ENCODE data around the gene ATP4B. TPM values are rescaled to one million over a fixed set of nuclear protein-coding genes. Genes with fewer than 3 reads are reported as not detected.

Gene ATP4B
- polyA plus RNA-seq, 4 donors, result 0.23 to 0.90 (median 0.42) TPM

DNA sequence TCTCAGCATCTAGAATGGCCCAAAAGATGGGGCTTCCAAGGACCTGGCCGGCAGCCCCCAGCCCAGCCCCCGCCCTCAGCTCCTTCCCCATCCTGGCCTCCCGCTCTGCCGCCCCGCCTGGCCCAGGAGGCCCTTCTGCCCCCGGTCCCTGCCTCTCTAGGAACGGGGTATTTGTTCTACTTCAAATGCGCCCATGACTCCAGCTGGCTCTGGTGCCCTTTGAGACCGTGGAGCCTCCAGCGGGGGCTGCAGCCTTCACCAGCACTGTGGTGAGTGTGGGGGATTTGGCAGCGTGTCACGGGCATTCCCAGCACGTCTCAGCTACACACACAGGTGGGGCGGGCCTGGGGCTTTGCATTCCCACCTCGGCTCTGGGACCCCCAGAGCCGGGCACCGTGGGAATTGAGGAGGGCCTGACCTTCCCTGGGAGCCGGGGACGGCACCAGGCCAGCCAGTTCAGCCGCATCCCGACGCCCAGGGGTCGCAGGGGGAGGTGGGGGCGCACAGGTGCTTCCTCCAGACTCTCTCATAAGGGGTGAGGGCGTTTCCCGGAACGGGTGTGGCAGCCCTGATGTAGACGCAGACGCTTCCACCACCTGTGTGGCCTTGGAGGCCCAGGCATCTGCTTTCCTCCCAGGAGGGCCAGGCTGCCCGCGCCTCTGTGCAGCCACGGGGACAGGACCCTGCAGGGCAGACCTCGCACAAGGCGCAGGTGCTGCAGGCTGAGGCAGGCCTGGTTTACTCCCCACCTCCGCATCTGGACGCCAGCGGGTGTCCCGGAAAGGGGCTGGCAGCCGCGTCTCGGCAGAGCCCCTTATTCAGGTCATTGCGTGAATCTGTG lies 947 bp downstream of the ATP4B start:
- no peak for DNase-seq (ENCODE audit: low read depth in 4 of 4, low spot score in 3 of 4)

DNA sequence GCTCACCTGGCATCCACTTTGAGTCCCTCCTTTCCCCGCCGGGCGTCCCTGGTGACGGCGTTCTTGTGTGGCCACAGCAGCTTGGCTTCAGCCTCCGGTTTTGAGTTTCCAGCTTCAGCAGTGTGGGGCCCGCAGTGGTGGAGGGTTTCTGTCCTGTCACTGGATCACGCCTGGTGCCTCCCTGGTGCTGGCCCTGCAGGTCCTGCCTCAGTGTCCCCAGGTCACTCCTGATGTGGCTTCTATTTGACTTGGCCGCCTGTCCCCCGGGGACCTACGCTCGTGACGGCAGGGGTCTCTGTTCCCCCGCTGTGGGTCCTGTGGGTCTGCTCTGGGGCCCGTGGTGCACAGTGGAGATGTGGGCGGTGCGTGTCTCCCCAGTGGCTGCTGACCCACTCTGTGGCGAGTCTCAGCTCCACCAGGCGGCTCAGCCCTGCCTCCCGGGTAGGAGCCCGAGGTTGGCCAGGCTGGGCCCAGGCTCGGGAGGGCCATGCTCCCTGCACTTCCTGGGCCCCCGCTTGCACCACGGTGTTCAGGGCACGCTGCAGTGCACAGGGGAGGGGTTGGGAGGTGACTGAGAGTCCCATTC lies 1.9 kb downstream of the ATP4B start:
- DNase-seq (ENCODE audit: low read depth in 4 of 4, low spot score in 3 of 4), result no peak

DNA sequence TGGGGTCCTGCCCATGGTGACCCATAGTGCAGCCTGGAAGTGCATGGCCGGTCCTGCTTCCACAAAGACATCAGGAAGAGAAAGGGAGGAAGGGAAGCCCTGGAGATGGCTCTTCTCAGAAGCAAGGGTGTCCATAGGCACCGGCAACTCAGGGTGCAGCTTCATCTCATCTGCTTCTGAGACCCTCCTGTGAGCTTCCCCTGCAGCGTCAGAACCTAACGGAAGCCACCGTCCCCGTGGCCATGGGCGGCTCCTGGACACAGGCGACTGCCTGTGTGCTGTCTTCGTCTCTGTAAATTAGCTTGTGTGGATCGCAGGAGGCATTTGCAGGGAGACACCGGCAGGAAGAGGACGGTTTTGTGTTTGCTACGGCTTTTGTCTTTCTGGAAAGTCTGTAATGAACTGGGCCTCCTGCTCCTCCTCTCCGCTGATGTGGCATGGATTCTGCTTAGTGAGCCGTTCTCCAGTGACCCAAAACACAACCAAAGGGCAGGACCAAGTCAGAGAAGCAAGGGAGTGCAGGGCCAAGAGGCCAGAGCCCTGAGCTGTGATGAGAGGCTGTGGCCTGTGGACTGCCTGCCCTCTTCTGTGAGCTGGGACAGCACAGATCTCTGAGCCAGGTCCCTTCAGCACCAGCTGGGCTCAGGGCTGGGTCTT lies 2.5 kb downstream of the ATP4B start:
- no peak for DNase-seq (ENCODE audit: low read depth in 4 of 4, low spot score in 3 of 4)

DNA sequence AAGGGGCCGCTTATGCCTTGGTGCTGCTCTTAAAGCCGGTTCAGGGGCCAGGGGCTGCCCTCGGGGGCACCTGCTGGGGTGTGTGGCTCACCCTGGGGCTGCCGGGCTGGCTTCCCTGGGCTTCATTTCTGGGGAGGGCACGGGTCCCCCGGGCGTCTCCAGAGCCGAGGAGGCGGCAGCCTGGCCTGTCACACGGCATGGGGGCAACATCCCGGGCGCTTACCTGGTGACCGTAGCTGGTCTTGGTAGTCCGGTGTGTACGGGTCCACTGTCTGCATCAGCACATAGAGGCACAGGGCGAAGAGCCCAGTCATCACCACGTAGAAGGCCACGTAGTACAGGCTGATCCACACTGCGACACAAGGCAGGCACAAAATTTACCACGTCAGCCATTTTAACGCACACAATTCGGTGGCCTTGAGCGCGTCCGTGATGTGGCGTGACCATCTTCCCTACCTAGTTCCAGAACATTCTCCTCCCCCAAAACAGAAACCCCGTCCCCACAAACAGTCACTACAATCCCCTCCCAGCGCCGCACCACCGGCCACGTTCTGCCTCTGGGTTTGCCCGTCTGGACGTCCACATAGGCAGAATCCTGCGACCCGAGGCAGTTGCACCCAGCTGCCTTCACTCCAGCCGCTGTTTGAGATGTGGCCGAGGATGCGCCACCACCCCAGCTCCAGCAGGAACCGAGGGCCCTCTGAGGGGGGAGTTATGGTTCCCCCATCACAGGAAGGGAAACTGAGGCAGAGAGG lies 3.2 kb downstream of the ATP4B start:
- DNase-seq (ENCODE audit: low read depth in 4 of 4, low spot score in 3 of 4), result no peak

DNA sequence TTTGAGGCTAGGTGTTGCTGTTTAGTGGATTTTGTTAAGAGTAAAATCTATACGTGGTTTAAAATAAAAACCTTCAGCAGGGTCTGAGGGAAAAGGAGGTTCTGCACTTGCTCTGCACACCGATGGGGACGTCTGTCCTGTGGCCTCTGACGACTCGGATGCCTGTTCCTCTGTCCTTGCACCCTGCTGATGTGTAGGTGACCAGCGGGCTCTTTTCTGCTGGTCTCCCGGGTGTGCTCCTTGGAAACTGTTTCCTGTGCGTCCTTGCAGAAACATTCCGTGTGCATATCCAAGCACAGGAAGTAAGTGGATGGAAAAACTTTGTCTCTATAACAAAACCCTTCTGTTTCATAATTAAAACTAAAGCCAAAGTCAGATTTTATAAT lies 3.8 kb downstream of the ATP4B start:
- no peak for DNase-seq (ENCODE audit: low read depth in 4 of 4, low spot score in 3 of 4)

DNA sequence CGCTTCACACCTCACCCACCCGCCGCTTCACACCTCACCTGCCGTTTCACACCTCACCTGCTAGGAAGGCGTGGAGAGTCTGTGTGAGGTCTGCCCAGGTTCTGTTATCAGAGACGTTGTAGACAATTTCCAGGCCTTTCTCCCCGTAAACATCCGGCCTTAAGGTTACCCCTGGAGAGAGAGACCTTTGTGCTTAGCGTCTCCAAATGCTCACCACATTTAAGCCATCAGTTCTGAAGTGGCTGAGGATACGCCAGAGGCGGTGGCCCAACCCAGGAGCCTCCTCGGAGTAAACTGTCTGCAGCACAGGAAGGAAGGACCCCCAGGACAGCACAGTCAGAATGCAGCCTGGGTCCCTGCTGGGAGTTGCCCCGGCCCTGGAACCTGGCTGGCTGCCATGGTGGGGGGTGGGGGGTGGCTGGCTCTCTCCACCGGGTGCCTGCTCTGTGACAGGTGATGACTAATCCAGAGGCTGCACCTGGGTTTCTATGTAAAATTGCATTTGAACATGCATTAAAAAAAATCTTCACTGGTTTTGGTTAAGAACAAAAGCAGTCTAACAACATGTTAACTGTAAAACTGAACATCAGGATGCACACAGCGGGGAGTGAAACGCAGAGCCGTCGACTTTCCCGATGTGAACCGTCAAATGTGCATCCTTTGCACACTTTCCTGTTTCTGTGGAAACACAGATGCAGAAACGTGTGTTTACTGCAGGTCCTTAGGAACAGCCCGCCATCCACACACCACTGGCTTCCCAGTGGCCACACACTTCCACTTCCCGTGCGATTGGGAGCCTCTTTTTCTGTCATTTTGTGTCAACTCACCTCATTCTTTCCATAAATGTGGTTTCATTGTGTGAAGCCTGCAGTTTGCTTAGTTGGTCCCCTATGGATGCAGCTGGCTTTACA lies 4.5 kb downstream of the ATP4B start:
- DNase-seq (ENCODE audit: low read depth in 4 of 4, low spot score in 3 of 4), result no peak

DNA sequence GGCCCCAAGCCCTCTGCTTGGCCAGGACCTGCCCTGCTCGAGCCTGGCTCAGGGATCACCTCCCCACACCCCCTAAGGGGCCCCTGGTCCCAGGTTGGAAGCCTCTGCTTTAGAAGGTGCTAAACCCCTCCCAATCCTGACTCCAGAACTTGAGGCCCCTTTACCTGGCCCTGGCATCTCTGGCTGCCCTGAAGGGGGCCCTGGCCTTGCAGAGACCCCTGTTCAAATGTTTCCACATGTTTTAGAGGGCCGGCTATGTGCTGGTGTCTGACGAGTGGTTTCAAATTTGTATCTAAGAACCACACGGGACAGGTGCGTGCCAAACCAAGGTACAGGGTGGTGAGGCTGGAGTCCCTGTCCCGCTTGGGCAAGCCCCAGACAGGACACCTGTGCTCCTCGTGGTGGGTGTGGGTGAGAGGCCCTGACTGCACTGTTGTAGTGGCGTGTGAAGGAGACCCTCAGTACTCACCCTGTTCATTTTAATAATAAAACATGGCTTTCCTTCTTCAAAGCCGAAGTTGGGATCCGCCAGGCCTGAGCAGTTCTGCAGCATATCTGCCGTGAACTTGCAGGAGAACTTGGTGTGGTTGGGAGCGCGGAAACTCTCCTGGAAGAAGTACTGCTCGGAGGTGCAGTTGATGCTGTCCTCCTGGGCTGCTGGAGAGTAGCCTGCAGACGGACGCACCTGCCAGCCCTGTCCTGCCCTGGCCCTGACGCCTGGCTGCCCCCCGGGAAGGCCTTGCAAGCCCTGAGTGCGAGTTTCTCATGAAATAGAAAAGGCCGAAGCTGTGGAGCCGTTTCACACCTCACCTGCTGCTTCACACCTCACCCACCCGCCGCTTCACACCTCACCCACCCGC lies 5.4 kb downstream of the ATP4B start:
- DNase-seq (ENCODE audit: low read depth in 4 of 4, low spot score in 3 of 4), result no peak

DNA sequence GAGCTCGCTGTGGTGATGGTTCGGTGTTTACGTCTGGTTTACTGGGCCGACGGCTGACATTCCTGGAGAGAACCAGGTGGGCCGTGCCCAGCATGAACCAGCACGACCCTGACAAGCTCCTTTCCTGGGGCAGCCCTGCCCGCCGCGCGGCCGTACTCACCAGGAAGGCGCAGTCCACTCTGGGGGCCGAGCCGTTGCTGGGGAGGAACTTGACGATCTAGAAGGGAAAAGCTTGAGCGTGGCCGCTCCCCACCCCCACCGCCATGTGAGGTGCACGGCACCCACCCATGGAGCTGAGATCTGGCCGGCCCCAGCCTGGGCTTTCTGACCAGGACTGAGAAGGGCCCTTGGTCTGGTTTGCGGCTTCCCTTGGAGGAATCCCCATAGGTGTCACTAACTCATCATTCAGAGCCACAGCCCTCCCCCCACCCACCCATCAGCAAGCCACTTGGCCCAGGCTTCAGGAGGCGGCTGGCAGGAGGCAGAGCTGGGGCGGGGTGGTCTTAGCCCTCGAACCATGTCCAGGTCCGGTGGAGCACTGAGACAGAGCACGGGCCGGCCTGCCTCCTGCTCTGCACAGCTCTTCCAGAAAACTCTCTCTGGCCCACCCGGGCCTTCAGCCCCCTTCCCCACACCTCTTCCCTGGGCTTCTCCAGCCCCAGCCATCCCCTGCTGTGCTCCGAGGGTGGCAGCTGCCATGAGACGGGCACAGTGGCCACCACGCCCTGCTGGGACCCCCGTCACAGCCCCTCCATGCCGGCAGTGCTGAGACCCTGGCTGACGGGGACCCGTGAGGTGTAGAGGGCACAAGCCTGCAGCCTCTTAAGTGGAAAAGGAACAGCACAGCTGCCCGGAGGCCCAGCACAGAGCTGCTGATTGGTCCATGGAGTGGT lies 6.2 kb downstream of the ATP4B start:
- no peak for DNase-seq (ENCODE audit: low read depth in 4 of 4, low spot score in 3 of 4)

DNA sequence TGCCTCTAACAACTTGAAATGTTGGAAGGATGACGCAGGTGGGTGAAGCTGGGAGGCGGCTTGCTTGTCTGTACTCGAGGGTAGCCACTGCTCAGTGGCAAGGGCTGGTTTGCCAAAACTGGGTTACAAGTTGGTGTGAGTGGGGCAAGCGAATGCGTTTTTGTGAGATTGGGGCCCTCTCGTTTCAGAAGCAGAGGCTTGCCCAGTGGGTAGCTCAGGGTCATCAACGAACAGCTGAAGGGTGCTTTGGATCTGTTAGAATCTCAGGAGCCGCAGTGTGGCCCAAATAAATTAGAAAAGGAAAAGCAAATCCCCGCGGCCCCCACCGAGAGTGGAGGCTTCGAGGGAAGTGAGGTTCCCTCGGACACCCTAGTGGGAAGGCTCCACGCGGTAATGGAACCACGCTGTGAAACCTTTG lies 7.3 kb downstream of the ATP4B start:
- DNase-seq (ENCODE audit: low read depth in 4 of 4, low spot score in 3 of 4), result no peak

DNA sequence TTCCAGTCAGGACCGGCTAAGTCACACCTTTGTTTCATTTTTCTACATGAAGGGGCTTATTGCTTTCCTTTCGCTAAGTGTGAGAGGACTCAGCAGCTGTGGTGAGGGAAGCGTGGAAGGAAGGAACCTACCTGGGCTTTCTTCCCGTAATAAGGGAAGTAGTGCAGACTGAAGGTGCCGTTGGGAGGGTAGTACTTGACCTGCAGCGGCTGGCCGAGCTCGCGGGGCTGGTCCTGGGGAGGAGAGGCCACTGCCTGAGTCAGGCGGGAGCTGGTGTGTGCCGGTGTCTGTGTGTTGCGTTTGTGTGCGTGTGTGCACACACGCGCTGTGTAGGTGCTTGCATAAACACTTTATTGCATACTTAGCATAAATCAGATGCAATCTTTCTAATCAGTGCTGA lies 7.7 kb downstream of the ATP4B start:
- no peak for DNase-seq (ENCODE audit: low read depth in 4 of 4, low spot score in 3 of 4)

DNA sequence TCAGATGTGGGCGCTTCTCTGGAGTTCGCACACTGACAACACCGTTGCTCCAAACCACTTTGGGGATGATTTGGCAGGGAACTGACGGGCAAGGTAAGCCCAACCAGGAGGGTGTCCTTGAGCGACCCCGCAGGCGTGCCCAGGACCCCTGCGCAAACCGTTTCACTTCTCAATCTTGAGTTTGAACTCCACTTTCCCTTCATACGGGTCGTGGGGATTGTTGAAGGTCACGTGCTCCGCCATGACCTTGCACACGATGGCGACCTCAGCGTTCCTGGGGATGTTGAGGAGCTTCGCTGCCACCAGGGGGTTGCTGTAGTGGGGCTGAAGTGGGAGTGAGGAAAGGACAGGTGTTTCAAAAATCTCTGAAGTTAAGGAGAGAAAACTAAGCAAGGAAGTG lies 8.8 kb downstream of the ATP4B start:
- no peak for DNase-seq (ENCODE audit: low read depth in 4 of 4, low spot score in 3 of 4)

DNA sequence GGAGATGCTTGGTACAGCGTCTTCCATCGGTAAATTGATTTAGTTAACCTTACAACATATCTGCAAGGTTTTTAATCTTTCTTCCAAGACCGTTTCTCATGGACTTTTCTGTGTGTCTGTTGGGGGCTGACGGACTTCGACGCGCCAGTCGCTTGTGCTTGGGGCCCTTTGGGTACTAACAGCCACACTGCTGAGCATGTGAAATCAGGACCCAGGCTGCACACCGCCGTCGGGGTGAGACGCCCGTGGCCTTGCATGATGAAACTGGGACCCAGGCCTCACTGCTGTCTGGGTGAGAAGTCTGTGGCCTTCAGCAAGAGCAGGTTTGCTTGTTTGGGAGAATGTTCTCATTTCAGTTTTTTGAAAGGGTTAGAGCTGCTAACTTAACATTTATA lies 9.8 kb downstream of the ATP4B start:
- no peak for DNase-seq (ENCODE audit: low read depth in 4 of 4, low spot score in 3 of 4)

DNA sequence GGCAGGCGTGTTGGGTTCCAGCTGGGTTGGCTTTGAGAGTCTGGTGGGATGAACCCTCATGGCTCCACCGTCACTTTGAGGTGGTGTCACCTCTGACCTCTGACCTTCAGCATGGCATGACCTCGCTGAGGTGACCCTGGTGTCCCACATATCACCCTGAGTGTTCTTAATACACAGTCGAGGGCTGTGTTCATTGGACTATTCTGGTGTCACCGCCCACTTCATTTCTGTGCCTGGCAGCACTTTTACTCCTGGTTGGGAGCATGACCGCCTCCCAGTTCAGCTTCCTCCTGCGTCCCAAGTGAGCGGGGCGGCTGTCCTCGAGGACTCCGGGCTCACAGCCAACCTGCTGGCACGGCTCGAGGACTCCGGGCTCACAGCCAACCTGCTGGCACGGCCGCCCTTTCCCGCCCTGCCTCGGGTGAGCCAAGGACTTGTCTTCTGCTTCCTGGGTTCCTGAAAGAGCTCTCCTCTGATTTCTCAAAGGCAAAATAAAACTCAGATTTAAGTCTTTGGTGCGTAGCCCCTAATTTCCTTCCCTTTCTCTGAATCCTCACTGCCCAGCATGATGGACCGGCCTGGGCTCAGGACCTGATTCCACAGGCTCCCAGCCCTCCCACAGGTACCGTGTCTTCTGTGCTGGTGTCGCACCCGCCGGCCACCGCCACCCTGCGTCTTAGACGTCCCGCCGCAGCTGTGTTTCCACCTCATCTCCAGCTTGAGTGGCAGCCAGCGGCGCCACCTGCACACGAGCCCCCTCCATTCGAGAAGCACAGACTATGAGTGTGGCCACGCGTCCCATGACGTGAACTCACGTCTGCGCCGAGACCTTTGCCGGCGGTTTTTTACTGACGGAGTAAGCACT lies 10.4 kb downstream of the ATP4B start:
- DNase-seq (ENCODE audit: low read depth in 4 of 4, low spot score in 3 of 4), result no peak

DNA sequence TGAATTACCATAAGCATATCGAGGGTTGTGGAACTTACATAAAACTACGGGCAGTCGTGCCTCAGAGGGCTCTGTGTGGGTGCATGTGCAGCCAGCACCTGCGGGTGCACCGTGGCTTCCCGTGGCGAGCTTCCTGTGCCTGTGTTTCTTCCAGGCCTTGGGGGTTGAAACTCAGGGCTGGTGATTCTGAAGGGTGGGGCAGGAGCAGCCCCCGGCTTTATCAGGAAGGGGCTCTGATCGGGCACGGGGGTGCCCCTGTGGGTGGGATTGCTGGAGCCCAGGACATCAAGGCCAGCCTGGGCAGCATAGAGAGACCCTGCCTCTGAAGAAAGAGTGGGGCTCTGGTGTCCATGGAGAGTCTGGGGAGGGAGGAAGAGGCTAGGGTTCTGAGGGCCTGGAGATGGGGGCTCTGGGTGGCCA lies 11.1 kb downstream of the ATP4B start:
- no peak for DNase-seq (ENCODE audit: low read depth in 4 of 4, low spot score in 3 of 4)

DNA sequence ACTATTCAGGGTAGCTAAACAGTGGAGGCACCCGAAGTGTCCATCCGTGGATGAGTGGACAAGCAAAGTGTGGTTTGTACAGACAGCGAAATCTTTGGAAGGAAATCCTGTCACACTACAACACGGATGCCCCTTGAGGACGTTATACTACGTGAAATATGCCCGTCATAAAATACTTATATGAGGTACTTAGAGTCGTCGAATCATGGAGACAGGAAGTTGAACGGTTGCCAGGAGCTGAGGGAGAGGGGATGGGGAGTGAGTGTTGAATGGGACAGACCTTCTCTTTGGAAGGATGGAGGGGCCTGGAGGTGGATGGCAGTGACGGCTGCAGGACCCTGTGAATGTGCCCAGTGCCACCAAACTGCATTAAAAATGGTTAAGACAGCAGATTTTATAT lies 11.6 kb downstream of the ATP4B start:
- no peak for DNase-seq (ENCODE audit: low read depth in 4 of 4, low spot score in 3 of 4)

DNA sequence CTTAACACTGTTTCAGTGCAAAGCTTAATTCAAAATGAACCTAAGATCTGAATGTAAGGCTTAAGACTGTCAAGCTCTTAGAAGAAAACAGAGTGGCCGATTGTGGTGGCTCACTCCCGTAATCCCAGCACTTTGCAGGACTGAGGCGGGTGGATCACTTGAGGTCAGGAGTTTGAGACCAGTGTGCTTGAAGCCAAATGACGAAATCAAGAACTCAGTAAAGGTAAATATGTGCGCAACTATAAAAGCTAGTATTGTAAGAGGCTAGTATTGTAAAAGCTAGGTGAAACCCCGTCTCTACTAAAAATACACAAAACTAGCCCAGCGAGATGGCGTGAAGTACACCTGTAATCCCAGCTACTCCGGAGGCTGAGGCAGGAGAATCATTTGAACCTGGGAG lies 12.7 kb downstream of the ATP4B start:
- DNase-seq (ENCODE audit: low read depth in 4 of 4, low spot score in 3 of 4), result no peak

DNA sequence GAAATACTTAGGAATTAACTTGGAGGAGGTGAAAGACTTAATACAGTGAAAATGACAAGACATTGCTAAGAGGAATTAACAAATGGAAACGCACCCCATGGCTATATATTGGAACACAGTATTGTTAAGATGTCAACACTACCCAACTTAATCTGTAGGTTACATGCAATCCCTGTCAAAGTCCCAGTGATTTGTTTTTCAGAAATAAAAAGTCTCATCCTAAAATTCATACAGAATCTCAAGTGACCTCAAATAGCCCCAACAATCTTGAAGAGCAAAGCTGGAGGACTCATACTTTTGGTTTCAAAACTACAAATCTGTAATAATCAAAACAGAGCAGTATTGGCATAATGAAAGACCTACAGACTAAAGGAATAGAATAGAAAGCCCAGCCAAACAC lies 13.2 kb downstream of the ATP4B start:
- no peak for DNase-seq (ENCODE audit: low read depth in 4 of 4, low spot score in 3 of 4)

Measured in right renal pelvis (tissue), 4 donors.